MCF 10A (cell line): ENCODE measurements around the gene CAMKMT. TPM values are rescaled to one million over a fixed set of nuclear protein-coding genes. Genes with fewer than 3 reads are reported as not detected.

Experiments
- BruUV-seq: library from RNA; stranded (reverse); fragments of 400-500 nt; replicated peaks from 2 replicates; lab custom pipeline; 2021; lab: Mats Ljungman, UMichigan
- CTCF ChIA-PET: fragments of 300-600 bp; sonication (Branson Sonifier 250); formaldehyde crosslinking; extraction: SDS; loops from one replicate; lab custom pipeline; 2021; ENCODE audit warnings: antibody characterized with exemption, inconsistent platforms; lab: Yijun Ruan, JAX
- POLR2A ChIA-PET: fragments of 300-600, 350-650 bp; sonication (Branson Sonifier 250); formaldehyde crosslinking; extraction: SDS; loops from one replicate; lab custom pipeline; 2020; ENCODE audit warnings: antibody characterized with exemption, inconsistent platforms; lab: Yijun Ruan, JAX
- DNase-seq: peaks from one replicate; pipeline ENCODE4 v3.0.0-alpha.2; 2018; ENCODE audit not compliant: unreplicated experiment
- H3K27ac Mint-ChIP-seq: one replicate; pipeline ENCODE4 v1.8.0; 2022; ENCODE audit warnings: mild to moderate bottlenecking, low read depth, mixed read lengths; ENCODE audit not compliant: unreplicated experiment
- H3K27me3 Mint-ChIP-seq: one replicate; pipeline ENCODE4 v1.8.0; 2022; ENCODE audit warnings: mixed read lengths; ENCODE audit not compliant: insufficient read depth, unreplicated experiment
- H3K36me3 Mint-ChIP-seq: one replicate; pipeline ENCODE4 v1.8.0; 2022; ENCODE audit warnings: mild to moderate bottlenecking, moderate library complexity, mixed read lengths; ENCODE audit not compliant: insufficient read depth, unreplicated experiment
- H3K4me1 Mint-ChIP-seq: one replicate; pipeline ENCODE4 v1.8.0; 2022; ENCODE audit warnings: mixed read lengths; ENCODE audit not compliant: insufficient read depth, unreplicated experiment
- H3K4me3 Mint-ChIP-seq: one replicate; pipeline ENCODE4 v1.8.0; 2022; ENCODE audit warnings: mild to moderate bottlenecking, moderate library complexity, mixed read lengths; ENCODE audit not compliant: unreplicated experiment
- H3K9me3 Mint-ChIP-seq: one replicate; pipeline ENCODE4 v1.8.0; 2022; ENCODE audit warnings: mixed read lengths; ENCODE audit not compliant: unreplicated experiment
- CTCF ChIP-seq: fragments of 200-600 bp; IDR thresholded peaks from one replicate; pipeline ENCODE4 v1.8.0; 2022; ENCODE audit warnings: antibody characterized with exemption, mild to moderate bottlenecking; ENCODE audit not compliant: unreplicated experiment
- intact Hi-C: fragments of 100-400 bp; cut with micrococcal nuclease; formaldehyde crosslinking; loops from 2 replicates; pipeline ENCODE4 v1.14.1; 2022
- total RNA-seq: library from RNA; stranded (reverse); gene quantifications from 2 replicates; pipeline ENCODE4 v1.2.3, GENCODE V29; 2022

Gene CAMKMT
- total RNA-seq, 1 experiment from 2014 or later, result 9.9 TPM

- TF ChIP-seq CTCF, result no peak
- H3K36me3 Mint-ChIP-seq, result peaks cover 5% of the 10 kb centered on the region
- peaks cover 33% of the 10 kb centered on the region for H3K4me1 Mint-ChIP-seq
- BruUV-seq, result no TSS peak
- intact Hi-C loops, result loop anchor here (10.0 kb wide), 1 partner anchor 69 kb away; no protein-coding TSS in a partner anchor
- POLR2A ChIA-PET, result interaction anchor here (0.6 to 1.2 kb wide), 6 partner anchors 11 to 625 kb away, joined by 3 to 4 read pairs (median 4); no protein-coding TSS in a partner anchor
- no peaks in the 10 kb centered on the region for H3K9me3 Mint-ChIP-seq
- DNase-seq, result peak; percentile 30
- no peak overlapping the region for H3K4me3 Mint-ChIP-seq
- CTCF ChIA-PET, result interaction anchor here (0.6 to 1.6 kb wide), 3 partner anchors 411 to 660 kb away, joined by 3 to 5 read pairs (median 3); no protein-coding TSS in a partner anchor
- H3K27me3 Mint-ChIP-seq, result no peaks in the 10 kb centered on the region
- H3K27ac Mint-ChIP-seq, result no peak overlapping the region
These were observed 182.3 kb downstream of the CAMKMT start for GRCh38 chr2:44543773-44544725.

- H3K27me3 Mint-ChIP-seq, result no peaks in the 10 kb centered on the region
- CTCF ChIA-PET, result interaction anchor here (0.9 kb wide), 1 partner anchor 171 kb away, joined by 5 read pairs; no protein-coding TSS in a partner anchor
- no peak overlapping the region for H3K27ac Mint-ChIP-seq
- BruUV-seq, result no TSS peak
- no peak for TF ChIP-seq CTCF
- H3K9me3 Mint-ChIP-seq, result no peaks in the 10 kb centered on the region
- intact Hi-C loops, result loop anchor here (10.0 kb wide), 1 partner anchor 70 kb away; no protein-coding TSS in a partner anchor
- POLR2A ChIA-PET, result interaction anchor here (0.7 to 1.0 kb wide), 4 partner anchors 16 to 624 kb away, joined by 3 to 4 read pairs (median 3); no protein-coding TSS in a partner anchor
- H3K4me1 Mint-ChIP-seq, result peaks cover 42% of the 10 kb centered on the region
- no peak for DNase-seq
- H3K36me3 Mint-ChIP-seq, result peaks cover 5% of the 10 kb centered on the region
- H3K4me3 Mint-ChIP-seq, result no peak overlapping the region
These were observed 183.3 kb downstream of the CAMKMT start for GRCh38 chr2:44545005-44545404.

GRCh38 chr2:44546459-44547127, 184.8 kb downstream of the CAMKMT start:
- H3K27me3 Mint-ChIP-seq, result no peaks in the 10 kb centered on the region
- TF ChIP-seq CTCF, result no peak
- DNase-seq, result no peak
- ChIA-PET CTCF (interaction anchor here (1.5 kb wide), 1 partner anchor 67 kb away, joined by 5 read pairs; no protein-coding TSS in a partner anchor), POLR2A (interaction anchor here (0.6 kb wide), 1 partner anchor 11 kb away, joined by 4 read pairs; no protein-coding TSS in a partner anchor)
- BruUV-seq, result no TSS peak
- H3K9me3 Mint-ChIP-seq, result no peaks in the 10 kb centered on the region
- peaks cover 57% of the 10 kb centered on the region for H3K4me1 Mint-ChIP-seq
- no peak overlapping the region for H3K4me3 Mint-ChIP-seq
- H3K36me3 Mint-ChIP-seq, result peaks cover 5% of the 10 kb centered on the region
- intact Hi-C loops, result loop anchor here (10.0 kb wide), 1 partner anchor 72 kb away; no protein-coding TSS in a partner anchor
- peak overlapping the region; percentile 41 for H3K27ac Mint-ChIP-seq
